HCT116 (cell line): ENCODE results near the gene LATS1. TPM values are rescaled to one million over a fixed set of nuclear protein-coding genes. Genes with fewer than 3 reads are reported as not detected.

Experiments used
- ATAC-seq: fragments of 200-7000 bp; cut with Tn5 transposase; 2 replicates; pipeline ENCODE4 v1.9.1; 2020; ENCODE audit warnings: mild to moderate bottlenecking, moderate library complexity
- BruUV-seq: library from RNA; stranded (reverse); fragments of 400-500 nt; replicated peaks from 2 replicates; lab custom pipeline; 2021; lab: Mats Ljungman, UMichigan
- CTCF ChIA-PET: fragments of 300-600 bp; sonication (Branson Sonifier 250); formaldehyde crosslinking; loops from one replicate; lab custom pipeline; 2021; ENCODE audit warnings: antibody characterized with exemption; lab: Charles Lee
- POLR2A ChIA-PET: fragments of 300-600, 350-600 bp; sonication (Branson Sonifier 250); formaldehyde crosslinking; loops from one replicate; lab custom pipeline; 2021; ENCODE audit warnings: antibody characterized with exemption; lab: Charles Lee
- RAD21 ChIA-PET, 2 experiments: fragments of 300-600 bp; sonication (Branson Sonifier 250); formaldehyde crosslinking; loops; one replicate each; lab custom pipeline; 2023; ENCODE audit warnings: low total read pairs in 2 of 2; ENCODE audit not compliant: uncharacterized antibody in 2 of 2, unreplicated experiment in 2 of 2, low non-redundant PET in 1 of 2; lab: Charles Lee
- DNase-seq: peaks from one replicate; pipeline ENCODE4 v3.0.0-alpha.2; 2010; ENCODE audit warnings: low read depth, low spot score
- H2AFZ ChIP-seq: fragments of 200-600 bp; shearing (Covaris generic), sonication (generic); 2 replicates; pipeline ENCODE4 v1.6.1; 2017; ENCODE audit warnings: low read depth, mixed run types, mixed read lengths, antibody characterized with exemption, low read length; ENCODE audit not compliant: poor library complexity, severe bottlenecking
- H3K27ac ChIP-seq: 2 replicates; pipeline ENCODE4 v1.5.1; 2012; ENCODE audit warnings: low read depth, low read length
- H3K27me3 ChIP-seq: fragments of 200-600 bp; sonication (generic); 2 replicates; pipeline ENCODE4 v1.6.1; 2016; ENCODE audit warnings: mixed run types, low read length, mixed read lengths; ENCODE audit not compliant: insufficient read depth
- H3K36me3 ChIP-seq, 2 experiments: fragments of 200-500 bp in 1 of 2; fragments of 200-600 bp in 1 of 2; sonication (Bioruptor generic) in 1 of 2; sonication (generic) in 1 of 2; 2 replicates each; pipeline versions ENCODE4 v1.5.1 to v1.6.1; 2014 to 2016; ENCODE audit warnings: low read length in 2 of 2, inconsistent platforms in 1 of 2, mixed read lengths in 1 of 2, mixed run types in 1 of 2; ENCODE audit not compliant: insufficient read depth in 2 of 2, control insufficient read depth in 1 of 2
- H3K4me1 ChIP-seq, 2 experiments: fragments of 200-600 bp in 1 of 2; sonication (generic) in 1 of 2; 2 replicates each; pipeline versions ENCODE4 v1.5.1 to v1.6.1; 2012 to 2017; ENCODE audit warnings: low read length in 2 of 2, inconsistent platforms in 1 of 2, mild to moderate bottlenecking in 1 of 2, mixed read lengths in 1 of 2, mixed run types in 1 of 2, moderate library complexity in 1 of 2; ENCODE audit not compliant: insufficient read depth in 2 of 2, control insufficient read depth in 1 of 2
- H3K4me2 ChIP-seq: fragments of 200-600 bp; sonication (generic); 2 replicates; pipeline ENCODE4 v1.6.1; 2017; ENCODE audit warnings: mixed run types, low read length, mixed read lengths
- H3K4me3 ChIP-seq, 2 experiments: fragments of 200-600 bp in 1 of 2; sonication (generic) in 1 of 2; replicated peaks in 1 of 2; 2 replicates each; pipeline ENCODE4 v1.5.1; 2011 to 2016; ENCODE audit warnings: low read length in 2 of 2, control low read depth in 1 of 2, low read depth in 1 of 2, mild to moderate bottlenecking in 1 of 2, mixed read lengths in 1 of 2, mixed run types in 1 of 2
- H3K79me2 ChIP-seq: fragments of 200-600 bp; sonication (generic); 2 replicates; pipeline ENCODE4 v1.6.1; 2017; ENCODE audit warnings: mild to moderate bottlenecking, mixed run types, low read length, moderate library complexity, mixed read lengths; ENCODE audit not compliant: insufficient read depth
- H3K9ac ChIP-seq: fragments of 200-600 bp; sonication (generic); 2 replicates; pipeline ENCODE4 v1.6.1; 2016; ENCODE audit warnings: low read length, mixed read lengths
- H3K9me2 ChIP-seq: fragments of 200-600 bp; sonication (generic), shearing (Covaris generic); 2 replicates; pipeline ENCODE4 v1.6.1; 2017; ENCODE audit warnings: mixed run types, mild to moderate bottlenecking, moderate library complexity; ENCODE audit not compliant: insufficient read depth
- H3K9me3 ChIP-seq, 2 experiments: fragments of 200-500 bp in 1 of 2; fragments of 200-600 bp in 1 of 2; sonication (Bioruptor generic) in 1 of 2; sonication (generic) in 1 of 2; 2 replicates each; pipeline ENCODE4 v1.6.1; 2014 to 2017; ENCODE audit warnings: low read length in 2 of 2, mixed read lengths in 2 of 2, inconsistent platforms in 1 of 2, low read depth in 1 of 2, mild to moderate bottlenecking in 1 of 2, mixed run types in 1 of 2, moderate library complexity in 1 of 2; ENCODE audit not compliant: control insufficient read depth in 1 of 2, insufficient read depth in 1 of 2
- H4K20me1 ChIP-seq: fragments of 200-600 bp; sonication (generic), shearing (Covaris generic); 2 replicates; pipeline ENCODE4 v1.6.1; 2017; ENCODE audit warnings: mixed run types, mild to moderate bottlenecking, moderate library complexity; ENCODE audit not compliant: insufficient read depth
- FOSL1 ChIP-seq: IDR thresholded peaks from 2 replicates; pipeline ENCODE4 v1.6.1; 2012; ENCODE audit warnings: low read depth
- intact Hi-C: fragments of 100-400 bp; cut with micrococcal nuclease; formaldehyde crosslinking; loops from 2 replicates; pipeline ENCODE4 v1.10.0; 2022
- total RNA-seq: library from RNA; stranded (reverse); gene quantifications from one replicate; pipeline ENCODE4 v1.2.1, GENCODE V29; 2021; ENCODE audit not compliant: unreplicated experiment
- TF ChIP-seq, protein P1 (sequence below): IDR thresholded peaks from 2 replicates; pipeline ENCODE4 v1.6.1; 2011; ENCODE audit warnings: mild to moderate bottlenecking, low read length, moderate library complexity; ENCODE audit not compliant: insufficient replicate concordance; ENCODE audit errors: extremely low read depth
- TF ChIP-seq, protein P2 (sequence below): IDR thresholded peaks from 2 replicates; pipeline ENCODE4 v1.6.1; 2012
- TF ChIP-seq, protein P3 (sequence below): IDR thresholded peaks from 2 replicates; pipeline ENCODE4 v1.6.1; 2012; ENCODE audit warnings: low read depth
- TF ChIP-seq, protein P4 (sequence below): IDR thresholded peaks from 2 replicates; pipeline ENCODE4 v1.6.1; 2012

Gene LATS1
- total RNA-seq, 1 experiment from 2014 or later, result 21.6 TPM

DNA sequence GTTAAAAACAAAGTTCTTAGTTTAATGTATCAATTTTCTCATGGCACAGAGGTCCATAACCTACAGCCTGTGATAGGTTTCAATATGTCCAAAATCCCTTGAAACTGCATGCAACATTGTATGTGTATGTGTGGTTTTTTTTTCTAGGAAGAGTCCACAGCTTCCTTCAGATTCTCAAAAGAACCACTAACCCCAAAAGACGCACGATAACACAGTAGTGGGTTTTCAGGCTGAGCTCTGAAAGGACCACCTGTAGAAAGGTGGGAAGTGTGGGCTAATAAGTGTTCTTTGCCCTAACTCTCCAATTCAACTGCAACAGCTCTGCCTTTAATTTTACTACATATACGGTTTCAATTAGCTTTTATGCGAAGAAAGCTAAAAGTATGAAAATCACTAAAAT, 57.9 kb downstream of the LATS1 start (continued):
- TF ChIP-seq, protein P1, sequence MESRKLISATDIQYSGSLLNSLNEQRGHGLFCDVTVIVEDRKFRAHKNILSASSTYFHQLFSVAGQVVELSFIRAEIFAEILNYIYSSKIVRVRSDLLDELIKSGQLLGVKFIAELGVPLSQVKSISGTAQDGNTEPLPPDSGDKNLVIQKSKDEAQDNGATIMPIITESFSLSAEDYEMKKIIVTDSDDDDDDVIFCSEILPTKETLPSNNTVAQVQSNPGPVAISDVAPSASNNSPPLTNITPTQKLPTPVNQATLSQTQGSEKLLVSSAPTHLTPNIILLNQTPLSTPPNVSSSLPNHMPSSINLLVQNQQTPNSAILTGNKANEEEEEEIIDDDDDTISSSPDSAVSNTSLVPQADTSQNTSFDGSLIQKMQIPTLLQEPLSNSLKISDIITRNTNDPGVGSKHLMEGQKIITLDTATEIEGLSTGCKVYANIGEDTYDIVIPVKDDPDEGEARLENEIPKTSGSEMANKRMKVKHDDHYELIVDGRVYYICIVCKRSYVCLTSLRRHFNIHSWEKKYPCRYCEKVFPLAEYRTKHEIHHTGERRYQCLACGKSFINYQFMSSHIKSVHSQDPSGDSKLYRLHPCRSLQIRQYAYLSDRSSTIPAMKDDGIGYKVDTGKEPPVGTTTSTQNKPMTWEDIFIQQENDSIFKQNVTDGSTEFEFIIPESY, result no peak
- TF ChIP-seq, protein P2, sequence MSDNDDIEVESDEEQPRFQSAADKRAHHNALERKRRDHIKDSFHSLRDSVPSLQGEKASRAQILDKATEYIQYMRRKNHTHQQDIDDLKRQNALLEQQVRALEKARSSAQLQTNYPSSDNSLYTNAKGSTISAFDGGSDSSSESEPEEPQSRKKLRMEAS, result no peak

DNA sequence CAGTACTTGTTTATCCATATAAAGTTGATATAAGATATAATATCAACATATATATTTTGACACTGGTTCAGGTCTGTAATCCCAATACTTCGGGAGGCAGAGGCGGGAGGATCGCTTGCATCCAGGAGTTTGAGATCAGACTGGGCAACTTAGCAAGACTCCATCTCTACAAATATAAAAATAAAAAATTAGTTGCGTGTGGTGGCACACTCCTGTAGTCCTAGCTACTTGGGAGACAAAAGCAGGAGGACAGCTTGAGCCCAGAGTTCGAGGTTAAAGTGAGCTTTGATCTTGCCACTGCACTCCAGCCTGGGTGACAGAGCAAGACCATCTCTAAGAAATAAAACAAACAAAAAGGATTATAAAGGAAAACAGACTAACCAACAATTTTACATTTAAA, 60.5 kb downstream of the LATS1 start:
- ChIA-PET POLR2A (no interaction called here), RAD21 (no interaction called here), CTCF (no interaction called here)
- intact Hi-C loops, result no loop called here
- Histone ChIP-seq H3K9ac (no peak overlapping the region), H3K36me3 (peaks cover 17% of the 10 kb centered on the region in 2 experiments), H3K4me2 (no peak overlapping the region), H3K79me2 (no peaks in the 10 kb centered on the region), H3K4me3 (no peak overlapping the region), H3K27ac (no peak overlapping the region), H3K9me2 (no peaks in the 10 kb centered on the region), H3K4me1 (peaks cover 0 to 9% of the 10 kb centered on the region in 2 experiments; a peak in 2 of 4 replicates), H3K9me3 (no peaks in the 10 kb centered on the region), H4K20me1 (no peaks in the 10 kb centered on the region), H2AFZ (no peak overlapping the region), H3K27me3 (no peaks in the 10 kb centered on the region)
- BruUV-seq, result no TSS peak
- DNase-seq (no peak), ATAC-seq (no peak)
- TF ChIP-seq, protein P3, sequence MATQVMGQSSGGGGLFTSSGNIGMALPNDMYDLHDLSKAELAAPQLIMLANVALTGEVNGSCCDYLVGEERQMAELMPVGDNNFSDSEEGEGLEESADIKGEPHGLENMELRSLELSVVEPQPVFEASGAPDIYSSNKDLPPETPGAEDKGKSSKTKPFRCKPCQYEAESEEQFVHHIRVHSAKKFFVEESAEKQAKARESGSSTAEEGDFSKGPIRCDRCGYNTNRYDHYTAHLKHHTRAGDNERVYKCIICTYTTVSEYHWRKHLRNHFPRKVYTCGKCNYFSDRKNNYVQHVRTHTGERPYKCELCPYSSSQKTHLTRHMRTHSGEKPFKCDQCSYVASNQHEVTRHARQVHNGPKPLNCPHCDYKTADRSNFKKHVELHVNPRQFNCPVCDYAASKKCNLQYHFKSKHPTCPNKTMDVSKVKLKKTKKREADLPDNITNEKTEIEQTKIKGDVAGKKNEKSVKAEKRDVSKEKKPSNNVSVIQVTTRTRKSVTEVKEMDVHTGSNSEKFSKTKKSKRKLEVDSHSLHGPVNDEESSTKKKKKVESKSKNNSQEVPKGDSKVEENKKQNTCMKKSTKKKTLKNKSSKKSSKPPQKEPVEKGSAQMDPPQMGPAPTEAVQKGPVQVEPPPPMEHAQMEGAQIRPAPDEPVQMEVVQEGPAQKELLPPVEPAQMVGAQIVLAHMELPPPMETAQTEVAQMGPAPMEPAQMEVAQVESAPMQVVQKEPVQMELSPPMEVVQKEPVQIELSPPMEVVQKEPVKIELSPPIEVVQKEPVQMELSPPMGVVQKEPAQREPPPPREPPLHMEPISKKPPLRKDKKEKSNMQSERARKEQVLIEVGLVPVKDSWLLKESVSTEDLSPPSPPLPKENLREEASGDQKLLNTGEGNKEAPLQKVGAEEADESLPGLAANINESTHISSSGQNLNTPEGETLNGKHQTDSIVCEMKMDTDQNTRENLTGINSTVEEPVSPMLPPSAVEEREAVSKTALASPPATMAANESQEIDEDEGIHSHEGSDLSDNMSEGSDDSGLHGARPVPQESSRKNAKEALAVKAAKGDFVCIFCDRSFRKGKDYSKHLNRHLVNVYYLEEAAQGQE, result no peak
- TF ChIP-seq, protein P4, sequence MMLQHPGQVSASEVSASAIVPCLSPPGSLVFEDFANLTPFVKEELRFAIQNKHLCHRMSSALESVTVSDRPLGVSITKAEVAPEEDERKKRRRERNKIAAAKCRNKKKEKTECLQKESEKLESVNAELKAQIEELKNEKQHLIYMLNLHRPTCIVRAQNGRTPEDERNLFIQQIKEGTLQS, result no peak
- no peak for TF ChIP-seq FOSL1
